HepG2 (cell line): Measurements from ENCODE around the gene ZNF528. TPM values are rescaled to one million over a fixed set of nuclear protein-coding genes. Genes with fewer than 3 reads are reported as not detected.

Source experiments
- ARID5B ChIP-seq: IDR thresholded peaks from 2 replicates; pipeline ENCODE4 v1.4.0; 2020; ENCODE audit warnings: mild to moderate bottlenecking, missing genetic modification reagents
- CBX5 ChIP-seq: sonication (generic); formaldehyde crosslinking; IDR thresholded peaks from 2 replicates; pipeline ENCODE4 v1.4.0; 2020; ENCODE audit warnings: missing genetic modification reagents, borderline replicate concordance
- IRX3 ChIP-seq: sonication (generic); formaldehyde crosslinking; IDR thresholded peaks from 2 replicates; pipeline ENCODE4 v1.8.1; 2023; ENCODE audit warnings: mild to moderate bottlenecking, low read depth, missing genetic modification reagents, borderline replicate concordance
- MEIS1 ChIP-seq: sonication (generic); formaldehyde crosslinking; IDR thresholded peaks from 2 replicates; pipeline ENCODE4 v1.9.0; 2021; ENCODE audit warnings: mild to moderate bottlenecking, missing genetic modification reagents, moderate library complexity, borderline replicate concordance
- NPAS2 ChIP-seq: sonication (generic); formaldehyde crosslinking; IDR thresholded peaks from 2 replicates; pipeline ENCODE4 v1.8.0; 2022; ENCODE audit warnings: mild to moderate bottlenecking, missing genetic modification reagents, borderline replicate concordance
- RBFOX2 ChIP-seq: fragments of 200-400 bp; formaldehyde crosslinking; IDR thresholded peaks from 2 replicates; pipeline ENCODE4 v1.6.1; 2017; ENCODE audit warnings: low read depth, mild to moderate bottlenecking, low read length
- SIX1 ChIP-seq: sonication (generic); formaldehyde crosslinking; IDR thresholded peaks from 2 replicates; pipeline ENCODE4 v1.4.0; 2020; ENCODE audit warnings: missing genetic modification reagents, borderline replicate concordance
- WIZ ChIP-seq: sonication (generic); formaldehyde crosslinking; IDR thresholded peaks from 2 replicates; pipeline ENCODE4 v1.5.1; 2020; ENCODE audit warnings: mild to moderate bottlenecking, missing genetic modification reagents
- ZBTB40 ChIP-seq, 2 experiments: fragments of 450-650 bp in 1 of 2; sonication (generic) in 1 of 2; formaldehyde crosslinking in 1 of 2; IDR thresholded peaks; 2 replicates each; pipeline versions ENCODE4 v1.6.1 to v1.8.0; 2016 to 2022; ENCODE audit warnings: antibody characterized with exemption in 1 of 2, mild to moderate bottlenecking in 1 of 2, missing genetic modification reagents in 1 of 2
- ZKSCAN8 ChIP-seq: IDR thresholded peaks from 2 replicates; pipeline ENCODE4 v1.6.1; 2016; ENCODE audit warnings: borderline replicate concordance, missing genetic modification reagents, missing compliant biosample characterization
- ZNF292 ChIP-seq: sonication (generic); formaldehyde crosslinking; IDR thresholded peaks from 2 replicates; pipeline ENCODE4 v1.8.1; 2022; ENCODE audit warnings: mild to moderate bottlenecking, low read depth, missing genetic modification reagents, borderline replicate concordance
- ZNF644 ChIP-seq: IDR thresholded peaks from 2 replicates; pipeline ENCODE4 v1.6.1; 2016; ENCODE audit warnings: low read depth
- ZNF761 ChIP-seq: sonication (generic); formaldehyde crosslinking; conservative IDR thresholded peaks from 2 replicates; pipeline ENCODE4 v1.4.0; 2020; ENCODE audit warnings: mild to moderate bottlenecking, missing genetic modification reagents
- ZZZ3 ChIP-seq: sonication (generic); formaldehyde crosslinking; IDR thresholded peaks from 2 replicates; pipeline ENCODE4 v1.4.0; 2020; ENCODE audit warnings: missing genetic modification reagents, mild to moderate bottlenecking, borderline replicate concordance
- polyA plus RNA-seq, 8 experiments: library from polyadenylated mRNA; depleted of rRNA in 3 of 8; stranded (reverse) in 7 of 8; unstranded in 1 of 8; fragments of >200 nt; fragmentation: Illumina TruSeq in 4 of 8; extraction: Trizol in 4 of 8; gene quantifications; 2 replicates each; pipeline versions ENCODE4 v1.2.1 to v1.2.3, GENCODE V29; 2011 to 2016; ENCODE audit warnings: low read depth in 4 of 8, missing spikeins in 1 of 8, mixed read lengths in 1 of 8; ENCODE audit not compliant: insufficient read depth in 1 of 8
- total RNA-seq, 5 experiments: library from RNA; depleted of rRNA; stranded (reverse); fragments of >200 nt; fragmentation: Illumina TruSeq; extraction: Trizol; gene quantifications; 2 replicates each; pipeline ENCODE4 v1.2.3, GENCODE V29; 2016; ENCODE audit warnings: low read depth in 1 of 5

ZNF528 gene
- total and polyA plus RNA-seq, 2 of the 13 experiments (the other 11 are each of a cell fraction or from before 2014, with no cell fraction given) = 4.1 to 10.0 TPM

- peak; percentile 69; the same call in 1 of the 2 replicates for TF ChIP-seq ZZZ3
- 0 out of 2 replicates have a peak, but pooled peaks have one; percentile 11 for TF ChIP-seq ARID5B (CRISPR knock-in tag)
- peak; percentile 54 for TF ChIP-seq ZBTB40 (IDR thresholded peaks at IDR 0.05)
- TF ChIP-seq ZBTB40 (CRISPR knock-in tag; IDR thresholded peaks at IDR 0.05) = no peak; the same call in 1 of the 2 replicates
- 0 out of 2 replicates have a peak, but pooled peaks have one; percentile 69 for TF ChIP-seq WIZ (CRISPR knock-in tag)
- TF ChIP-seq MEIS1 (CRISPR knock-in tag) = 0 out of 2 replicates have a peak, but pooled peaks have one; percentile 59
- peak; percentile 69; the same call in 1 of the 2 replicates for TF ChIP-seq CBX5 (CRISPR knock-in tag)
- peak; percentile 17; the same call in 1 of the 2 replicates for TF ChIP-seq ZKSCAN8
- TF ChIP-seq IRX3 (CRISPR knock-in tag) = no peak
- 0 out of 2 replicates have a peak, but pooled peaks have one; percentile 45 for TF ChIP-seq ZNF761 (CRISPR knock-in tag)
- TF ChIP-seq ZNF644 (CRISPR knock-in tag) = no peak
- peak; percentile 75 for TF ChIP-seq RBFOX2
- no peak for TF ChIP-seq NPAS2 (CRISPR knock-in tag)
- TF ChIP-seq ZNF292 (CRISPR knock-in tag) = no peak
- TF ChIP-seq SIX1 (CRISPR knock-in tag) = peak; percentile 29; the same call in 1 of the 2 replicates
Observed at GRCh38 chr19:52397310-52398080, at the start of gene ZNF528 (continued).
